Measurements from ENCODE around the gene MED7. TPM values are rescaled to one million over a fixed set of nuclear protein-coding genes. Genes with fewer than 3 reads are reported as not detected.

The MED7 gene
- total RNA-seq, 1 experiment from 2014 or later = 11.2 TPM

- Mint-ChIP-seq H3K36me3 (peaks cover 25% of the 10 kb centered on the region), H3K27me3 (ENCODE audit: low read depth) (peaks cover 6% of the 10 kb centered on the region), H3K4me1 (peaks cover 9% of the 10 kb centered on the region; the same call in 1 of the 2 replicates), H3K9me3 (peaks cover 27% of the 10 kb centered on the region), H3K4me3 (no peak overlapping the region), H3K27ac (no peak overlapping the region)
- TF ChIP-seq SMAD4 (CRISPR knock-in tag; IDR thresholded peaks at IDR 0.05) (no peak), ZNF219 (CRISPR knock-in tag; IDR thresholded peaks at IDR 0.05; ENCODE audit: borderline replicate concordance) (no peak), NFATC4 (CRISPR knock-in tag; IDR thresholded peaks at IDR 0.05) (no peak), PREB (CRISPR knock-in tag; IDR thresholded peaks at IDR 0.05; ENCODE audit: borderline replicate concordance) (no peak), ESRRA (CRISPR knock-in tag; IDR thresholded peaks at IDR 0.05; ENCODE audit: borderline replicate concordance) (no peak), ZNF138 (CRISPR knock-in tag; conservative IDR thresholded peaks at IDR 0.05) (no peak), AR (CRISPR knock-in tag; IDR thresholded peaks at IDR 0.05) (no peak), E2F1 (CRISPR knock-in tag; IDR thresholded peaks at IDR 0.05) (no peak), AFF4 (CRISPR knock-in tag; IDR thresholded peaks at IDR 0.05; ENCODE audit: borderline replicate concordance) (no peak), MLX (CRISPR knock-in tag; IDR thresholded peaks at IDR 0.05) (no peak)
- ChIA-PET POLR2A (no interaction called here), CTCF (no interaction called here)
- ATAC-seq (no peak), DNase-seq (ENCODE audit: low spot score) (no peak)
Observed at GRCh38 chr5:157168286-157168685, 25.6 kb upstream of the MED7 start.

- Mint-ChIP-seq H3K36me3 (peaks cover 25% of the 10 kb centered on the region), H3K9me3 (peaks cover 27% of the 10 kb centered on the region), H3K27ac (no peak overlapping the region), H3K4me3 (no peak overlapping the region), H3K4me1 (peaks cover 3% of the 10 kb centered on the region; the same call in 1 of the 2 replicates), H3K27me3 (ENCODE audit: low read depth) (peaks cover 6% of the 10 kb centered on the region)
- no peak for ATAC-seq
- CTCF ChIA-PET = interaction anchor here (0.8 to 1.0 kb wide), 2 partner anchors 18 to 137 kb away, joined by 3 to 4 read pairs; no protein-coding TSS in a partner anchor
- no peak for DNase-seq (ENCODE audit: low spot score)
- POLR2A ChIA-PET = no interaction called here
- TF ChIP-seq E2F1 (CRISPR knock-in tag; IDR thresholded peaks at IDR 0.05) (no peak), USF1 (CRISPR knock-in tag; IDR thresholded peaks at IDR 0.05) (no peak), ZNF671 (CRISPR knock-in tag; IDR thresholded peaks at IDR 0.05) (no peak), MAX (CRISPR knock-in tag; IDR thresholded peaks at IDR 0.05) (no peak), CDX4 (CRISPR knock-in tag; IDR thresholded peaks at IDR 0.05; ENCODE audit: borderline replicate concordance) (no peak), OVOL2 (CRISPR knock-in tag; IDR thresholded peaks at IDR 0.05; ENCODE audit: borderline replicate concordance) (no peak), PREB (CRISPR knock-in tag; IDR thresholded peaks at IDR 0.05; ENCODE audit: borderline replicate concordance) (no peak), SOX15 (CRISPR knock-in tag; IDR thresholded peaks at IDR 0.05) (no peak), EMX1 (CRISPR knock-in tag; IDR thresholded peaks at IDR 0.05) (no peak), ZNF219 (CRISPR knock-in tag; IDR thresholded peaks at IDR 0.05; ENCODE audit: borderline replicate concordance) (no peak), GABPB1 (CRISPR knock-in tag; IDR thresholded peaks at IDR 0.05) (no peak), ZNF396 (CRISPR knock-in tag; IDR thresholded peaks at IDR 0.05; ENCODE audit: borderline replicate concordance) (no peak)
Observed at GRCh38 chr5:157167214-157167621, 24.6 kb upstream of the MED7 start.

Measured in WTC11 (cell line).